Measurements from ENCODE around the gene PLCB1.

The PLCB1 gene

GRCh38 chr20:8510808-8511207 is 378.7 kb downstream of the PLCB1 start:
- no peak for TF ChIP-seq CTCF (IDR thresholded peaks at IDR 0.05; ENCODE audit: low read depth, low read length)
- H3K4me3 ChIP-seq (ENCODE audit: low read depth, low read length) = no peak overlapping the region

- TF ChIP-seq CTCF (IDR thresholded peaks at IDR 0.05; ENCODE audit: low read depth, low read length) = no peak
- no peak overlapping the region for H3K4me3 ChIP-seq (ENCODE audit: low read depth, low read length)
Measured at GRCh38 chr20:8512003-8512402, 379.9 kb downstream of the PLCB1 start.

- no peak overlapping the region for H3K4me3 ChIP-seq (ENCODE audit: low read depth, low read length)
- no peak for TF ChIP-seq CTCF (IDR thresholded peaks at IDR 0.05; ENCODE audit: low read depth, low read length)
Measured at GRCh38 chr20:8515810-8516435, 383.9 kb downstream of the PLCB1 start.

GRCh38 chr20:8518878-8519277 is 386.8 kb downstream of the PLCB1 start:
- TF ChIP-seq CTCF (IDR thresholded peaks at IDR 0.05; ENCODE audit: low read depth, low read length) = no peak
- no peak overlapping the region for H3K4me3 ChIP-seq (ENCODE audit: low read depth, low read length)

GRCh38 chr20:8519887-8520286 is 387.8 kb downstream of the PLCB1 start:
- no peak for TF ChIP-seq CTCF (IDR thresholded peaks at IDR 0.05; ENCODE audit: low read depth, low read length)
- no peak overlapping the region for H3K4me3 ChIP-seq (ENCODE audit: low read depth, low read length)

GRCh38 chr20:8522168-8522567 is 390.1 kb downstream of the PLCB1 start:
- H3K4me3 ChIP-seq (ENCODE audit: low read depth, low read length) = no peak overlapping the region
- TF ChIP-seq CTCF (IDR thresholded peaks at IDR 0.05; ENCODE audit: low read depth, low read length) = no peak

- TF ChIP-seq CTCF (IDR thresholded peaks at IDR 0.05; ENCODE audit: low read depth, low read length) = no peak
- H3K4me3 ChIP-seq (ENCODE audit: low read depth, low read length) = no peak overlapping the region
Measured at GRCh38 chr20:8523684-8524083, 391.6 kb downstream of the PLCB1 start.
